ENCODE data around the gene KANSL1. TPM values are rescaled to one million over a fixed set of nuclear protein-coding genes. Genes with fewer than 3 reads are reported as not detected.

Gene KANSL1
- total RNA-seq, 1 donor from 2014 or later: 152 TPM

DNA sequence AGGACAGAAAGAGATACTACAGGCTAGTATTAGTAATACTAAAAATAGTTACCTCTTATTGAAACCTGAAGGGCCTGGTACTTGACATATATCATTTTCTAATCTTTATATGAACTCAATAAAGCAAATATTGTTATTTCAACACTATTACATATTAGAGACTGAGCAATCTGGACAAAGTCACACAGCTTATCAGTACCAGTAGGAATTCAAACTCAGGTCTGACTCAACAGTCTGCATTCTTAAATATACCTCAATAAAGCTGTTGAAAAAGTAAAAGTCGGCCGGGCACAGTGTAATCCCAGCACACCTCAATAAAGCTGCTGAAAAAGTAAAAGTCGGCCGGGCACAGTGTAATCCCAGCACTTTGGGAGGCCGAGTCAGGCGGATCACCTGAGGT is 67.4 kb downstream of the KANSL1 start:
- ChIA-PET CTCF (no interaction called here), POLR2A (no interaction called here)
- Mint-ChIP-seq H3K27me3 (no peaks in the 10 kb centered on the region), H3K4me1 (peaks cover 73% of the 10 kb centered on the region), H3K27ac (no peak overlapping the region), H3K9me3 (no peaks in the 10 kb centered on the region), H3K4me3 (no peak overlapping the region), H3K36me3 (ENCODE audit: low read depth) (peaks cover 14% of the 10 kb centered on the region)
- ATAC-seq (ENCODE audit: low read depth) (no peak), DNase-seq (no peak)
- TF ChIP-seq, protein P1, sequence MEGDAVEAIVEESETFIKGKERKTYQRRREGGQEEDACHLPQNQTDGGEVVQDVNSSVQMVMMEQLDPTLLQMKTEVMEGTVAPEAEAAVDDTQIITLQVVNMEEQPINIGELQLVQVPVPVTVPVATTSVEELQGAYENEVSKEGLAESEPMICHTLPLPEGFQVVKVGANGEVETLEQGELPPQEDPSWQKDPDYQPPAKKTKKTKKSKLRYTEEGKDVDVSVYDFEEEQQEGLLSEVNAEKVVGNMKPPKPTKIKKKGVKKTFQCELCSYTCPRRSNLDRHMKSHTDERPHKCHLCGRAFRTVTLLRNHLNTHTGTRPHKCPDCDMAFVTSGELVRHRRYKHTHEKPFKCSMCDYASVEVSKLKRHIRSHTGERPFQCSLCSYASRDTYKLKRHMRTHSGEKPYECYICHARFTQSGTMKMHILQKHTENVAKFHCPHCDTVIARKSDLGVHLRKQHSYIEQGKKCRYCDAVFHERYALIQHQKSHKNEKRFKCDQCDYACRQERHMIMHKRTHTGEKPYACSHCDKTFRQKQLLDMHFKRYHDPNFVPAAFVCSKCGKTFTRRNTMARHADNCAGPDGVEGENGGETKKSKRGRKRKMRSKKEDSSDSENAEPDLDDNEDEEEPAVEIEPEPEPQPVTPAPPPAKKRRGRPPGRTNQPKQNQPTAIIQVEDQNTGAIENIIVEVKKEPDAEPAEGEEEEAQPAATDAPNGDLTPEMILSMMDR (IDR thresholded peaks at IDR 0.05): no peak
- intact Hi-C loops (cut with micrococcal nuclease): no loop called here

DNA sequence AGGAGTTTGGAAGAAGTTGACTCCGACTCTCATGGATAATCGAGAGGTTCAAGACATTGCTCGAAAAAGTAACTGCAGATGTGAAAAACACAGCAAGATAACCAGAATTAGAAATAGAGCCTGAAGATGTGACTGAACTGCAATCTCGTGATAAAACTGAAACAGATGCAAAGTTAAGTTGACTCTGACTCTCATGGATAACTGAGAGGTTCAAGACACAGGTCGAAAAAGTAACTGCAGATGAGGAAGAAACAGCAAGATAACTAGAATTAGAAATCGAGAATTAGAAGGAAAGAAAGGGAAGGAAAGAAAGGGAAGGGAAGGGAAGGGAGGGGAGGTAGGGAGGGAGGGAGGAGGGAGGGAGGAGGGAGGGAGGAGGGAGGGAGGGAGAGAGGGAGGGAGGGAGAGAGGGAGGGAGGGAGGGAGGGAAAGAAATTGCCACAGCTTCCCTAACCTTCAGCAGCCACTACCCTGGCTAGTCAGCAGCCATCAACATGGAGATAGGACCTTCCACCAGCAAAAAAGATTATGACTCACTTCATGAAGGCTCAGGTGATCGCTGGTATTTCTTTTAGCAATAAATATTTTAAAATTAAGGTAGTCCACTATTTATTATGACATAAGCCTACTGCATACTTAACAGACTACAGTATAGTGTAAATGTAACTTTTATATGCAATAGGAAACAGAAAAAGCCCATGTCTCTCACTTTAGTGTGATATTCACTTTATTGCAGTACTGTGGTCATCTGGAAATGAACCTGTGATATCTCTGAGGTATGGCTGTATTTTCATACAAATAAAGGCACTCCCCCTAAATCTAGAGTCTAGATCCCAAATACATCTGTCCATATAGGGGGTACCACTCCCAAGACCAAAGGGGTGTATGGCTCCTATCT is 68.3 kb downstream of the KANSL1 start:
- CTCF ChIA-PET: no interaction called here
- TF ChIP-seq, protein P1 (IDR thresholded peaks at IDR 0.05): no peak
- POLR2A ChIA-PET: no interaction called here
- Mint-ChIP-seq H3K4me3 (no peak overlapping the region), H3K27me3 (no peaks in the 10 kb centered on the region), H3K36me3 (ENCODE audit: low read depth) (peaks cover 14% of the 10 kb centered on the region), H3K27ac (no peak overlapping the region), H3K9me3 (no peaks in the 10 kb centered on the region), H3K4me1 (peaks cover 71% of the 10 kb centered on the region)
- ATAC-seq (ENCODE audit: low read depth) (no peak), DNase-seq (no peak)
- intact Hi-C loops (cut with micrococcal nuclease): no loop called here

DNA sequence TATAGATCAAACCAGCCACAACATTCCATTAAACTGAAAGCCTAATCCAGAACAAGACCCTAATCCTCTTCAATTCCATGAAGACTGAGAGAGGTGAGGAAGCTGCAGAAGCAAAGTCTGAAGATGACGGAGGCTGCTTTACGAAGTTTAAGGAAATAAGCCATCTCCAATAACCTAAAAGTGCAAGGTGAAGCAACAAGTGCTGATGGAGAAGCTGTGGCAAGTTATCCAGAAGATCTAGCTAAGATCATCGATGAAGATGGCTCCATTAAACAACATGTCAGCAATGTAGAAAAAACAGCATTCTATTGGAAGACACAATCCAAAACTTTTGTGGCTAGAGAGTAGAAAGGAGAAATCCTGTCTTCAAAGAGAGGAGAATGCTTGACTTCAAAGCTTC is 69.6 kb downstream of the KANSL1 start:
- POLR2A ChIA-PET: no interaction called here
- no peak overlapping the region for H3K27ac Mint-ChIP-seq
- CTCF ChIA-PET: no interaction called here
- ATAC-seq (ENCODE audit: low read depth) (no peak), DNase-seq (no peak)
- H3K27me3 Mint-ChIP-seq: no peaks in the 10 kb centered on the region
- TF ChIP-seq, protein P1 (IDR thresholded peaks at IDR 0.05): no peak
- intact Hi-C loops (cut with micrococcal nuclease): no loop called here
- H3K36me3 Mint-ChIP-seq (ENCODE audit: low read depth): peaks cover 21% of the 10 kb centered on the region
- H3K9me3 Mint-ChIP-seq: no peaks in the 10 kb centered on the region
- no peak overlapping the region for H3K4me3 Mint-ChIP-seq
- peaks cover 72% of the 10 kb centered on the region for H3K4me1 Mint-ChIP-seq

DNA sequence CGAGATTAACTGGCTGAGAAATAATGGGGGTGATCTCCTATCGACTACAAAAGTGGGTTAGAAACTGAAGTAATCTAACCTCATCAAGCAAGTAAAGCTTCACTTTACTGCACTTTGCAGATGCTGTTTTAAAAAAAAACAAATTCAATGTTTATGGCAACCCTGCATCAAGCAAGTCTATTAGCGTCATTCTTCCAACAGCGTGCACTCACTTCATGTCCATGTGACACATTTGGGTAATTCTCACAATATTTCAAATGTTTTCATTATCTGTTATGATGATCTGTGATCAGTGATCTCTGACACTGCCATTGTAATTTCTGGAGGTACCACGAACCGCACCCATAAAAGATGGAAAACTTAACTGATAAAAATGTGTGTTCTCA is 70.8 kb downstream of the KANSL1 start:
- TF ChIP-seq, protein P1 (IDR thresholded peaks at IDR 0.05): no peak
- peak overlapping the region; percentile 15 for H3K4me3 Mint-ChIP-seq
- DNase-seq (no peak), ATAC-seq (ENCODE audit: low read depth) (no peak)
- H3K9me3 Mint-ChIP-seq: no peaks in the 10 kb centered on the region
- H3K27me3 Mint-ChIP-seq: no peaks in the 10 kb centered on the region
- intact Hi-C loops (cut with micrococcal nuclease): no loop called here
- H3K4me1 Mint-ChIP-seq: peaks cover 69% of the 10 kb centered on the region
- H3K36me3 Mint-ChIP-seq (ENCODE audit: low read depth): peaks cover 18% of the 10 kb centered on the region
- ChIA-PET CTCF (no interaction called here), POLR2A (no interaction called here)
- H3K27ac Mint-ChIP-seq: peak overlapping the region; percentile 7

DNA sequence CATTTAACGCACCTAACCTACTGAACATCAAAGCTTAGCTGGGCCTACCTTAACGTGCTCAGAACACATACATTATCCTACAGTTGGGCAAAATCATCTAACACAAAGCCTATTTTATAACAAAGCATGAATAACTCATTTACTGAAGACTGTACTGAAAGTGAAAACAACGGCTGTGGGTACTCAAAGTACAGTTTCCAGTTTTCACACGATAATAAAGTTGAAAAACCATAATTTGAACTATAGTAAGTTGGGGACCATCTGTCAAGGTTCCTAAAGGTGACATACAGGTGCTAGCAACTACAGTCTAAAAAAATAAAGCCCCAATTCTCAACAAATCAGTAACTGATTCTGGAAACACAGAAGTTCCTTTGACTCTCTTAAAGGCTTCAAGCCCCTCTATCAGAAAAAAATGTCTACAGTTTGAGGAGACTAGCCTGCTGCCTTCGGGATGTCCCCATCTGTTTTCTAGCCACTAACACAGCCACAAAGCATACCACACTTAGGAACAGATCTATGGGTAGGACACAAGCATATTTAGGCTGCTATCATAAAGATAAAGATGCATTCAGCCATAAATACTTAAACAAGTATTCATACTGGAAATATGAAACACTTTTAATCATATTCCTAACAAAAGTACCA is 71.3 kb downstream of the KANSL1 start:
- Mint-ChIP-seq H3K4me1 (peaks cover 71% of the 10 kb centered on the region), H3K9me3 (no peaks in the 10 kb centered on the region), H3K4me3 (peak overlapping the region; percentile 15), H3K27me3 (no peaks in the 10 kb centered on the region), H3K36me3 (ENCODE audit: low read depth) (peaks cover 16% of the 10 kb centered on the region), H3K27ac (peak overlapping the region; percentile 7)
- POLR2A ChIA-PET: no interaction called here
- TF ChIP-seq, protein P1 (IDR thresholded peaks at IDR 0.05): no peak
- DNase-seq: no peak
- CTCF ChIA-PET: no interaction called here
- intact Hi-C loops (cut with micrococcal nuclease): no loop called here
- no peak for ATAC-seq (ENCODE audit: low read depth)

Measured in activated B cell treated with CpG ODN at 0.5 μM for 24 hours (primary cell).